Retinal pigment epithelial cell (primary cell): Measurements from ENCODE around the gene PIP5K1B.
"Not testable (repeated sequence)": the region's sequence is repeated elsewhere in the genome, so short reads cannot be mapped to it uniquely, and the experiment has no call there.

ENCODE experiments used
- DNase-seq: peaks from one replicate; pipeline ENCODE4 v3.0.0-alpha.2; 2010; ENCODE audit warnings: low read depth
- H3K4me3 ChIP-seq: 2 replicates; pipeline ENCODE4 v1.5.1; 2011; ENCODE audit warnings: mild to moderate bottlenecking, low read length, control low read depth, moderate library complexity
- TF ChIP-seq, protein P1 (sequence below): conservative IDR thresholded peaks from 2 replicates; pipeline ENCODE4 v1.5.1; 2011; ENCODE audit warnings: low read depth, low read length, control low read depth, inconsistent platforms

PIP5K1B gene

DNA sequence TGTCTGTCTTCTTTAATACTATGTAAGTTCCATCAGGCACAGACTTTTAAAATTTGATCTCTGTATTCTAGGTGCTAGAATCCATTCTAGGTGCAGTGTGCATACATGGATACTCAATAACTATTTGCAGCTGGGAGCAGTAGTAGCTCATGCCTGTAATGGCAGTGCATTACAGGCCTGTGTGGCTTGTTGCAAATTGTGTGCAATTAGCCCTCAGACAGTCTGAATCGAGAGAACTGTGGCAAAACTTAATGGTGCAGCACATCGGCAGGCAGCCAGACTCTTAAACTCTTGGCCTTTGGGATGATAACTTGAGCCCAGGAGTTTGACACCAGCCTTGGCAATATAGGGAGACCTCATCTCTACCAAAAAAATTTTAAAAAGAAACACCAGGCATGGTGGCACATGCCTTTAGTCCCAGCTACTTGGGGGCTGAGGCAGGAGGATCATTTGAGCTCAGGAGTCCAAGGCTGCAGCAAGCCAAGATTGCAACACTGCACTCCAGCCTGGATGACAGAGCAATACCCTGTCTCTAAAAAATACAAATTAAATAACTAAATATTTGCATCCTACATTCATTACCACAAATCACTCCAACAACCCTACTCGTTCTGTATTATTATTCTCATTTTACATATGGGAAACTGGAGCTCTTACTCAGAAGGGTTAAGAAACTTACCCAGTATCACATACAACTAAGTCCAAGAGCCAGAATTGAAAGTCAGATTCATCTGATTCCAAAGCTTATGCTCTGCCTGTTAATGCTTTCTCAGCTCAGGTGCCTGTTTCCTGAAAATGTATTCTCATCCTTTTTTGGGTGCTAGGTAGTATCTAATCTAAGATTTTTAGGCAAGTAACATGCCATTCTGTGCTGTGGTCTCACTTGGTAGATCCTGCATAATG lies 278.7 kb downstream of the PIP5K1B start:
- no peak for DNase-seq
- TF ChIP-seq, protein P1, sequence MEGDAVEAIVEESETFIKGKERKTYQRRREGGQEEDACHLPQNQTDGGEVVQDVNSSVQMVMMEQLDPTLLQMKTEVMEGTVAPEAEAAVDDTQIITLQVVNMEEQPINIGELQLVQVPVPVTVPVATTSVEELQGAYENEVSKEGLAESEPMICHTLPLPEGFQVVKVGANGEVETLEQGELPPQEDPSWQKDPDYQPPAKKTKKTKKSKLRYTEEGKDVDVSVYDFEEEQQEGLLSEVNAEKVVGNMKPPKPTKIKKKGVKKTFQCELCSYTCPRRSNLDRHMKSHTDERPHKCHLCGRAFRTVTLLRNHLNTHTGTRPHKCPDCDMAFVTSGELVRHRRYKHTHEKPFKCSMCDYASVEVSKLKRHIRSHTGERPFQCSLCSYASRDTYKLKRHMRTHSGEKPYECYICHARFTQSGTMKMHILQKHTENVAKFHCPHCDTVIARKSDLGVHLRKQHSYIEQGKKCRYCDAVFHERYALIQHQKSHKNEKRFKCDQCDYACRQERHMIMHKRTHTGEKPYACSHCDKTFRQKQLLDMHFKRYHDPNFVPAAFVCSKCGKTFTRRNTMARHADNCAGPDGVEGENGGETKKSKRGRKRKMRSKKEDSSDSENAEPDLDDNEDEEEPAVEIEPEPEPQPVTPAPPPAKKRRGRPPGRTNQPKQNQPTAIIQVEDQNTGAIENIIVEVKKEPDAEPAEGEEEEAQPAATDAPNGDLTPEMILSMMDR: no peak
- H3K4me3 ChIP-seq: no peak overlapping the region

DNA sequence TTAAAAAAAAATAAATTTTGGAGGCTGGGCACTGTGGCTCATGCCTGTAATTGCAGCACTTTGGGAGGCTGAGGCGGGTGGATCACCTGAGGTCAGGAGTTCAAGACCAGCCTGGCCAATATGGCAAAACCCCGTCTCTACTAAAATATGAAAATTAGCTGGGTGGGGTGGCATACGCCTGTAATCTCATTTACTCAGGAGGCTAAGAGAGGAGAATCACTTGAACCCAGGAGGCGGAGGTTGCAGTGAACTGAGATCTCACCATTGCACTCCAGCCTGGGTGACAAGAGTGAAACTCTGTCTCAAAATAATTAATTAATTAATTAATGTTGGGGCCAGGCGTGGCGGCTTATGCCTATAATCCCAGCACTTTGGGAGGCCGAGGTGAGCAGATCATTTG lies 281.9 kb downstream of the PIP5K1B start:
- H3K4me3 ChIP-seq, DNase-seq: not testable (repeated sequence)

DNA sequence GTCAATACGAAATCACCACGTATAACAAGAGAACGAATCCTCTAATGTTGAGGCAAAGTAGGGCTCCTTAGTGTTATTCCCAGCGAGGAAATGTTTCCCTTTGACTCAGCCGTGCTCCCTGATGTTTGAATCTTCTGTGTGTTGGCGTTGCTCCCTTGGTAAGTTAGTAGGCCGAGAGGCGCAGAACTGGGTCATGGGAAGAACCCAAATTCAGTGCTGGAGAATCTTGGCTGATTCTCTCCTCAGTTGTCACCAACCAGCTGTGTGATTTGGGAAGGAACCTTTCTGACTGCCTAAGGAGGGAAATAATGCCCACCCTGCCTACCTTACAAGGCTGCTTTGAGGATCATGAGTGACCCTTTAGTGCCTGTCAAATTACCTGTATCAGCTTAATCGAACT lies 286.4 kb downstream of the PIP5K1B start:
- no peak for DNase-seq
- TF ChIP-seq, protein P1: no peak
- no peak overlapping the region for H3K4me3 ChIP-seq

DNA sequence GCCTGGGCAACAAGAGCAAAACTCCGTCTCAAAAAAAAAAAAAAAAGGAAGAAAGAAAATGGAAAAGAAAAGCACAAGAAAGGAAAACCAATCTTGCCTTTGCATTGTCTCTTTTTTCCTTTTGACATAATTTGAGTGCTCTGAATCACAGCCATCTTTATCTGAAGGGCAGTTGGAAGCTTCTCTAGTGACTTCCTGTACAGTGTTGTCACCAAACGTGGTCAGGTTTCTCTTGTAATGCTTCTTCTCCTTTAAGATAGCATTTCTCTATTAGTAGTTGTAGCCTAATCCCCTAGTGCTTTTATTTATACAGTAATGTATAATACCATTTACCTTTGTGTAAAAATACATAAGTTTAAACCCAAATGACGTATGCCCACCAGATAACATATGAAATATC lies 290.7 kb downstream of the PIP5K1B start:
- DNase-seq: no peak
- H3K4me3 ChIP-seq: no peak overlapping the region
- TF ChIP-seq, protein P1: no peak

DNA sequence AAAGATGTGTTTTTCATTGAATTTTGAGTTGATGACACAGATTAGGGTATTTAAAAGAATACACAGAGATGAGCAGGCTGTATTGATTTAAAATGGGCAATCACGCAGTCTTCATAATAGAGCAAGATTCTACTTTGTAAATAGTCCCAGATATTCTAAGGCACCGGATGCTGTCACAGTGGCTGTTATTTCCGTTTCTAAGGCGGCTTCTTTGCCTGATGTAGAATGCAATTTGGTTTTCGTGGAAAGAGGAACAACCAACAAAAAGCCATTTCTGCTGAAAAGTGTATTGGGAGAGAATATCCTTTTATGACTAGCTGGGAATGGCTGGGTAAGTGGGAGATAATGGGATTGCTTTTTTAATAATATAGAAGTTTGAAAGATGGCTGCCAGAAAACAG lies 291.4 kb downstream of the PIP5K1B start:
- DNase-seq: no peak
- TF ChIP-seq, protein P1: no peak
- H3K4me3 ChIP-seq: no peak overlapping the region

DNA sequence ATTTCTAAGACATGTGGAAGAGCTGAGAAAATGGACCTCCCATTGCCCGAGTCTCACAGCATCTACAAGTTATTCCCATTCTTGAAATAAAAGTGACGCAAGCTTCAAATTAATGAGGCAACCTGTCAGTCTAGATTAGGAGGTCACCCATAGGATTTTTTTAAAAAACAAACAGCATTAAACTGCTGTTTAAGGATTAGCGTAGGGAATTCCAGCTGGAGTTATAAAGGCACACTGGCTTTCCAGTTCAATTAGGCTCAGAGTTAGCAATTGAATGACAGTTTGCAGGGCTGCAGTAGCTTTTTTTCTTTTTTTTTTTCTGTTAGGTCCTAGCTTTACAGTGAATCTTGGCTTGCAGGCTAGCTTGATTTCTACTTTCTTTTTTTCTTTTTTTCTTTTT lies 292.6 kb downstream of the PIP5K1B start:
- peak overlapping the region; percentile 28 for H3K4me3 ChIP-seq
- TF ChIP-seq, protein P1: no peak

DNA sequence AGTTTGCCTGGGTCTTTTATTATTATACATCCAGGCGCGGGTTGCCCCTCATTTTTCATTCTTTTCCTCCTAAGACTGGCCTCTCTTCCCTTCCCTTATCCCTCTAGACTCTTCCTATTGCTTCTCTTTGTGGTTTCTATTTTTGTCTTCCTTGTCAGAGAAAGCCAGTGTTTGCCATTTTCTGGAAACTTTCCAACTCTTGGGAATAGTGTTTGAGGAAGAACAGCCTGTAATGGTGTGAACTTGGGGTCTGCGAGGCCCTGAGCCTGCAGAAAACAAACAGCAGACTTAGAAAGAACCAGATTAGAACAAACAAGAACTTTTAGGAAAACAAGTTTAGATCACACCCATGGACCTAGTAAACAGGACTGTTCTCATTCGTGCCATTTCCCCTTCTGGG lies 293.3 kb downstream of the PIP5K1B start:
- H3K4me3 ChIP-seq: no peak overlapping the region
- TF ChIP-seq, protein P1: no peak
- DNase-seq: no peak

More for the DNA sequence above, 292.6 kb downstream of the PIP5K1B start:
- peak; percentile 98 for DNase-seq
